Measurements from ENCODE around the gene PNO1.
"Not testable (repeated sequence)": the region's sequence is repeated elsewhere in the genome, so short reads cannot be mapped to it uniquely, and the experiment has no call there.

The PNO1 gene

GRCh38 chr2:68157002-68157401 is 686 bp upstream of the PNO1 start:
- DNase-seq (ENCODE audit: low read depth in 3 of 3) = no peak

GRCh38 chr2:68158134-68158447 is 403 bp downstream of the PNO1 start:
- DNase-seq (ENCODE audit: low read depth in 3 of 3) = no peak

- no peak for DNase-seq (ENCODE audit: low read depth in 3 of 3)
These were observed 6.0 kb downstream of the PNO1 start for GRCh38 chr2:68163641-68164040.

GRCh38 chr2:68167186-68167585 is 9.5 kb downstream of the PNO1 start:
- DNase-seq (ENCODE audit: low read depth in 3 of 3) = no peak

GRCh38 chr2:68169308-68169707 is 11.6 kb downstream of the PNO1 start:
- no peak for DNase-seq (ENCODE audit: low read depth in 3 of 3)

- DNase-seq (ENCODE audit: low read depth in 3 of 3) = no peak
These were observed 13.5 kb downstream of the PNO1 start for GRCh38 chr2:68171146-68171545.

- no peak for DNase-seq (ENCODE audit: low read depth in 3 of 3)
These were observed 14.0 kb downstream of the PNO1 start for GRCh38 chr2:68171684-68172083.

- no peak for DNase-seq (ENCODE audit: low read depth in 3 of 3)
These were observed 14.8 kb downstream of the PNO1 start for GRCh38 chr2:68172521-68172920.

GRCh38 chr2:68172990-68173700 is 15.5 kb downstream of the PNO1 start:
- no peak for DNase-seq (ENCODE audit: low read depth in 3 of 3)

- not testable (repeated sequence) for DNase-seq (ENCODE audit: low read depth in 3 of 3)
These were observed 17.5 kb downstream of the PNO1 start for GRCh38 chr2:68175210-68175609.

- DNase-seq (ENCODE audit: low read depth in 3 of 3) = no peak
These were observed 19.0 kb downstream of the PNO1 start for GRCh38 chr2:68176657-68177056.

- no peak for DNase-seq (ENCODE audit: low read depth in 3 of 3)
These were observed 19.9 kb downstream of the PNO1 start for GRCh38 chr2:68177541-68177940.

GRCh38 chr2:68178432-68178831 is 20.7 kb downstream of the PNO1 start:
- no peak for DNase-seq (ENCODE audit: low read depth in 3 of 3)

GRCh38 chr2:68178954-68179627 is 21.4 kb downstream of the PNO1 start:
- no peak for DNase-seq (ENCODE audit: low read depth in 3 of 3)

GRCh38 chr2:68182902-68183301 is 25.2 kb downstream of the PNO1 start:
- DNase-seq (ENCODE audit: low read depth in 3 of 3) = no peak

GRCh38 chr2:68185541-68186164 is 28.0 kb downstream of the PNO1 start:
- DNase-seq (ENCODE audit: low read depth in 3 of 3) = peak; percentile 11 to 53 (median 21)

- DNase-seq (ENCODE audit: low read depth in 3 of 3) = no peak
These were observed 29.6 kb downstream of the PNO1 start for GRCh38 chr2:68187329-68187728.

GRCh38 chr2:68188831-68189230 is 31.1 kb downstream of the PNO1 start:
- no peak for DNase-seq (ENCODE audit: low read depth in 3 of 3)

GRCh38 chr2:68189991-68190784 is 32.5 kb downstream of the PNO1 start:
- DNase-seq (ENCODE audit: low read depth in 3 of 3) = no peak

- no peak for DNase-seq (ENCODE audit: low read depth in 3 of 3)
These were observed 33.5 kb downstream of the PNO1 start for GRCh38 chr2:68190991-68191731.

GRCh38 chr2:68193144-68193543 is 35.5 kb downstream of the PNO1 start:
- no peak for DNase-seq (ENCODE audit: low read depth in 3 of 3)

Measured in stimulated activated CD4-positive, alpha-beta T cell treated with anti-CD3 and anti-CD28 coated beads, TNF-alpha, amount 100 ng/mL, for 24 hours (primary cell).